ENCODE measurements around the gene SLC5A1.
"Not testable (repeated sequence)": the region's sequence is repeated elsewhere in the genome, so short reads cannot be mapped to it uniquely, and the experiment has no call there.

Gene SLC5A1

GRCh38 chr22:32142600-32142999 lies 99.5 kb downstream of the SLC5A1 start:
- no peak for DNase-seq (ENCODE audit: low read depth, low spot score)

- no peak for DNase-seq (ENCODE audit: low read depth, low spot score)
Measured at GRCh38 chr22:32144496-32145274, 101.6 kb downstream of the SLC5A1 start.

- not testable (repeated sequence) for DNase-seq (ENCODE audit: low read depth, low spot score)
Measured at GRCh38 chr22:32147128-32147527, 104.1 kb downstream of the SLC5A1 start.

GRCh38 chr22:32148372-32148771 lies 105.3 kb downstream of the SLC5A1 start:
- not testable (repeated sequence) for DNase-seq (ENCODE audit: low read depth, low spot score)

GRCh38 chr22:32150647-32151046 lies 107.6 kb downstream of the SLC5A1 start:
- DNase-seq (ENCODE audit: low read depth, low spot score): not testable (repeated sequence)

- DNase-seq (ENCODE audit: low read depth, low spot score): not testable (repeated sequence)
Measured at GRCh38 chr22:32151641-32152040, 108.6 kb downstream of the SLC5A1 start.

- DNase-seq (ENCODE audit: low read depth, low spot score): not testable (repeated sequence)
Measured at GRCh38 chr22:32154727-32155126, 111.7 kb downstream of the SLC5A1 start.

- DNase-seq (ENCODE audit: low read depth, low spot score): not testable (repeated sequence)
Measured at GRCh38 chr22:32157632-32158031, 114.6 kb downstream of the SLC5A1 start.

GRCh38 chr22:32158712-32159533 lies 115.9 kb downstream of the SLC5A1 start, which contains the start of gene C22orf42:
Gene C22orf42 (minus strand): TSS chr22:32159303. CDS start chr22:32159215, 88 bp downstream.
- DNase-seq (ENCODE audit: low read depth, low spot score): no peak

GRCh38 chr22:32160411-32160810 lies 117.3 kb downstream of the SLC5A1 start:
- not testable (repeated sequence) for DNase-seq (ENCODE audit: low read depth, low spot score)
